Measurements from ENCODE around the gene ITPR3. TPM values are rescaled to one million over a fixed set of nuclear protein-coding genes. Genes with fewer than 3 reads are reported as not detected.

Gene ITPR3
- total and polyA plus RNA-seq, 2 experiments from 2014 or later = 4.9 to 10.4 TPM

- Histone ChIP-seq H3K9ac (no peak overlapping the region), H3F3A (ENCODE audit: insufficient read depth) (no peaks in the 10 kb centered on the region), H3K4me3 (no peak overlapping the region), H3K9me2 (ENCODE audit: insufficient read depth) (no peaks in the 10 kb centered on the region), H3K9me3 (ENCODE audit: low read depth) (no peaks in the 10 kb centered on the region), H3K4me2 (ENCODE audit: unreplicated experiment) (no peak overlapping the region), H3K36me3 (ENCODE audit: low read depth) (no peaks in the 10 kb centered on the region), H3K4me1 (ENCODE audit: insufficient read depth) (no peaks in the 10 kb centered on the region), H2AFZ (no peak overlapping the region), H3K27ac (no peak overlapping the region), H4K20me1 (ENCODE audit: insufficient read depth) (no peaks in the 10 kb centered on the region), H3K27me3 (replicated peaks; ENCODE audit: insufficient read depth) (peaks cover 7% of the 10 kb centered on the region), H3K79me2 (ENCODE audit: insufficient read depth) (no peaks in the 10 kb centered on the region)
- no peak for TF ChIP-seq EZH2phosphoT487 (IDR thresholded peaks at IDR 0.05; ENCODE audit: insufficient read depth, low read depth)
- no peak for TF ChIP-seq EZH2 (IDR thresholded peaks at IDR 0.05; ENCODE audit: insufficient read depth, poor library complexity, severe bottlenecking)
- 18 to 20% methylated on average over 4 to 6 of the region's 6 CpGs for WGBS, 2 experiments (ENCODE audit: low coverage in 1 of 2, low lambda C conversion rate in 2 of 2, missing lambda C conversion rate in 2 of 2)
- peak; percentile 22 for DNase-seq
- in situ Hi-C loops (cut with MboI) = no loop called here
Measured at GRCh38 chr6:33717934-33718455, 96.9 kb downstream of the ITPR3 start.

- Histone ChIP-seq H3K79me2 (ENCODE audit: insufficient read depth) (no peaks in the 10 kb centered on the region), H3K36me3 (ENCODE audit: low read depth) (no peaks in the 10 kb centered on the region), H3K4me3 (no peak overlapping the region), H3K4me2 (ENCODE audit: unreplicated experiment) (no peak overlapping the region), H3K9me3 (ENCODE audit: low read depth) (no peaks in the 10 kb centered on the region), H3K9ac (no peak overlapping the region), H3K27ac (no peak overlapping the region), H2AFZ (no peak overlapping the region), H3K27me3 (replicated peaks; ENCODE audit: insufficient read depth) (peaks cover 8% of the 10 kb centered on the region), H3K4me1 (ENCODE audit: insufficient read depth) (no peaks in the 10 kb centered on the region), H3F3A (ENCODE audit: insufficient read depth) (no peaks in the 10 kb centered on the region), H3K9me2 (ENCODE audit: insufficient read depth) (no peaks in the 10 kb centered on the region), H4K20me1 (ENCODE audit: insufficient read depth) (no peaks in the 10 kb centered on the region)
- in situ Hi-C loops (cut with MboI) = no loop called here
- DNase-seq = no peak
- TF ChIP-seq EZH2phosphoT487 (IDR thresholded peaks at IDR 0.05; ENCODE audit: insufficient read depth, low read depth) = no peak
- TF ChIP-seq EZH2 (IDR thresholded peaks at IDR 0.05; ENCODE audit: insufficient read depth, poor library complexity, severe bottlenecking) = no peak
- WGBS, 2 experiments (ENCODE audit: low coverage in 1 of 2, low lambda C conversion rate in 2 of 2, missing lambda C conversion rate in 2 of 2) = 93 to 94% methylated on average over 2 of the region's 2 CpGs
Measured at GRCh38 chr6:33718713-33719112, 97.6 kb downstream of the ITPR3 start.

GRCh38 chr6:33719326-33719987 is 98.3 kb downstream of the ITPR3 start:
- Histone ChIP-seq H3K9me2 (ENCODE audit: insufficient read depth) (no peaks in the 10 kb centered on the region), H3F3A (ENCODE audit: insufficient read depth) (no peaks in the 10 kb centered on the region), H3K4me3 (no peak overlapping the region), H3K27me3 (replicated peaks; ENCODE audit: insufficient read depth) (peaks cover 11% of the 10 kb centered on the region), H3K27ac (no peak overlapping the region), H4K20me1 (ENCODE audit: insufficient read depth) (no peaks in the 10 kb centered on the region), H3K36me3 (ENCODE audit: low read depth) (no peaks in the 10 kb centered on the region), H3K79me2 (ENCODE audit: insufficient read depth) (no peaks in the 10 kb centered on the region), H2AFZ (no peak overlapping the region), H3K4me2 (ENCODE audit: unreplicated experiment) (no peak overlapping the region), H3K4me1 (ENCODE audit: insufficient read depth) (no peaks in the 10 kb centered on the region), H3K9ac (no peak overlapping the region), H3K9me3 (ENCODE audit: low read depth) (no peaks in the 10 kb centered on the region)
- DNase-seq = no peak
- in situ Hi-C loops (cut with MboI) = no loop called here
- WGBS, 2 experiments (ENCODE audit: low coverage in 1 of 2, low lambda C conversion rate in 2 of 2, missing lambda C conversion rate in 2 of 2) = 79 to 82% methylated on average over 11 of the region's 11 CpGs
- no peak for TF ChIP-seq EZH2 (IDR thresholded peaks at IDR 0.05; ENCODE audit: insufficient read depth, poor library complexity, severe bottlenecking)
- TF ChIP-seq EZH2phosphoT487 (IDR thresholded peaks at IDR 0.05; ENCODE audit: insufficient read depth, low read depth) = no peak

GRCh38 chr6:33720998-33721397 is 99.9 kb downstream of the ITPR3 start:
- no peaks in the 10 kb centered on the region for H3K9me2 ChIP-seq (ENCODE audit: insufficient read depth)
- H3K4me3 ChIP-seq = no peak overlapping the region
- H3K4me1 ChIP-seq (ENCODE audit: insufficient read depth) = no peaks in the 10 kb centered on the region
- WGBS, 2 experiments (ENCODE audit: low coverage in 1 of 2, low lambda C conversion rate in 2 of 2, missing lambda C conversion rate in 2 of 2) = 75 to 96% methylated on average over 1 of the region's 1 CpG
- no peak overlapping the region for H3K9ac ChIP-seq
- no peak for TF ChIP-seq EZH2phosphoT487 (IDR thresholded peaks at IDR 0.05; ENCODE audit: insufficient read depth, low read depth)
- no peak for TF ChIP-seq EZH2 (IDR thresholded peaks at IDR 0.05; ENCODE audit: insufficient read depth, poor library complexity, severe bottlenecking)
- no peak for DNase-seq
- H3K36me3 ChIP-seq (ENCODE audit: low read depth) = no peaks in the 10 kb centered on the region
- H3K27me3 ChIP-seq (replicated peaks; ENCODE audit: insufficient read depth) = peaks cover 19% of the 10 kb centered on the region
- no peak overlapping the region for H3K4me2 ChIP-seq (ENCODE audit: unreplicated experiment)
- H3K79me2 ChIP-seq (ENCODE audit: insufficient read depth) = no peaks in the 10 kb centered on the region
- no peaks in the 10 kb centered on the region for H4K20me1 ChIP-seq (ENCODE audit: insufficient read depth)
- H3F3A ChIP-seq (ENCODE audit: insufficient read depth) = no peaks in the 10 kb centered on the region
- no peak overlapping the region for H3K27ac ChIP-seq
- no peaks in the 10 kb centered on the region for H3K9me3 ChIP-seq (ENCODE audit: low read depth)
- no peak overlapping the region for H2AFZ ChIP-seq
- in situ Hi-C loops (cut with MboI) = no loop called here

All from GM23248 (cell line).